Panc1 (cell line): ENCODE results near the gene RPAP3. TPM values are rescaled to one million over a fixed set of nuclear protein-coding genes. Genes with fewer than 3 reads are reported as not detected.

Experiments
- ATAC-seq: fragments of 200-7000 bp; cut with Tn5 transposase; 2 replicates; pipeline ENCODE4 v1.9.1; 2020; ENCODE audit warnings: mild to moderate bottlenecking, moderate library complexity
- BruUV-seq: library from RNA; stranded (reverse); fragments of 400-500 nt; replicated peaks from 2 replicates; lab custom pipeline; 2021; lab: Mats Ljungman, UMichigan
- CTCF ChIA-PET: fragments of 300-600 bp; sonication (Branson Sonifier 250); formaldehyde crosslinking; loops from one replicate; lab custom pipeline; 2022; ENCODE audit warnings: antibody characterized with exemption; lab: Charles Lee
- POLR2A ChIA-PET: fragments of 300-600 bp; sonication (Branson Sonifier 250); formaldehyde crosslinking; loops from one replicate; lab custom pipeline; 2022; ENCODE audit warnings: antibody characterized with exemption; lab: Charles Lee
- DNase-seq: peaks from one replicate; pipeline ENCODE4 v3.0.0-alpha.2; 2010; ENCODE audit warnings: low read depth, low spot score
- H3K27ac ChIP-seq: 2 replicates; pipeline ENCODE4 v1.5.1; 2011; ENCODE audit warnings: mild to moderate bottlenecking, low read length, inconsistent platforms
- H3K27me3 ChIP-seq: fragments of 200-500 bp; sonication (Bioruptor generic); 2 replicates; pipeline ENCODE4 v1.6.0; 2014; ENCODE audit warnings: low read length, inconsistent platforms; ENCODE audit not compliant: control insufficient read depth, insufficient read depth
- H3K36me3 ChIP-seq: fragments of 200-500 bp; sonication (Bioruptor generic); 2 replicates; pipeline ENCODE4 v1.5.1; 2014; ENCODE audit warnings: inconsistent platforms, mild to moderate bottlenecking, low read length, moderate library complexity; ENCODE audit not compliant: control insufficient read depth, insufficient read depth
- H3K4me1 ChIP-seq: 2 replicates; pipeline ENCODE4 v1.5.1; 2011; ENCODE audit warnings: inconsistent platforms, mild to moderate bottlenecking, low read length, moderate library complexity; ENCODE audit not compliant: control insufficient read depth, insufficient read depth
- H3K4me3 ChIP-seq, 2 experiments: 2 replicates each; pipeline ENCODE4 v1.5.1; 2011 to 2012; ENCODE audit warnings: low read depth in 2 of 2, low read length in 2 of 2, mild to moderate bottlenecking in 2 of 2, inconsistent platforms in 1 of 2, moderate library complexity in 1 of 2
- H3K9me3 ChIP-seq: fragments of 200-500 bp; sonication (Bioruptor generic); 2 replicates; pipeline ENCODE4 v1.5.1; 2014; ENCODE audit warnings: low read depth, mild to moderate bottlenecking, inconsistent platforms, low read length, moderate library complexity; ENCODE audit not compliant: control insufficient read depth, insufficient read depth
- CTCF ChIP-seq: fragments of 450-650 bp; IDR thresholded peaks from 2 replicates; pipeline ENCODE4 v1.5.1; 2017; ENCODE audit warnings: mild to moderate bottlenecking
- POLR2AphosphoS5 ChIP-seq: IDR thresholded peaks from 2 replicates; pipeline ENCODE4 v1.6.1; 2012; ENCODE audit warnings: mild to moderate bottlenecking, low read depth, low read length, moderate library complexity
- REST ChIP-seq, 2 experiments: IDR thresholded peaks; 2 replicates each; pipeline ENCODE4 v1.6.1; 2011 to 2012; ENCODE audit warnings: low read depth in 2 of 2, control low read depth in 1 of 2, low read length in 1 of 2, mild to moderate bottlenecking in 1 of 2, moderate library complexity in 1 of 2; ENCODE audit not compliant: insufficient read depth in 1 of 2
- SIN3A ChIP-seq: IDR thresholded peaks from 2 replicates; pipeline ENCODE4 v1.6.1; 2012; ENCODE audit warnings: low read depth, mild to moderate bottlenecking, low read length, moderate library complexity, borderline replicate concordance; ENCODE audit not compliant: insufficient read depth
- TCF7L2 ChIP-seq: IDR thresholded peaks from 2 replicates; pipeline ENCODE4 v1.6.1; 2011; ENCODE audit warnings: mild to moderate bottlenecking, low read depth, low read length, inconsistent platforms
- in situ Hi-C: cut with HindIII; loops from 2 replicates; pipeline ENCODE4 v1.10.0; 2016; ENCODE audit warnings: low sequenced_read_pairs, low pct_unique_long_range_greater_than_20kb
- intact Hi-C: fragments of 100-400 bp; cut with micrococcal nuclease; formaldehyde crosslinking; loops from one replicate; pipeline ENCODE4 v1.10.0; 2022; ENCODE audit not compliant: unreplicated experiment
- total RNA-seq: library from RNA; stranded (reverse); gene quantifications from one replicate; pipeline ENCODE4 v1.2.1, GENCODE V29; 2021; ENCODE audit not compliant: unreplicated experiment

Gene RPAP3
- total RNA-seq, 1 experiment from 2014 or later, result 47.3 TPM

- POLR2A ChIA-PET, result interaction anchor here (0.5 kb wide), 1 partner anchor 385 kb away, joined by 3 read pairs; no protein-coding TSS in a partner anchor
- Histone ChIP-seq H3K9me3 (no peaks in the 10 kb centered on the region), H3K36me3 (no peaks in the 10 kb centered on the region), H3K4me3 (no peak overlapping the region), H3K27me3 (no peaks in the 10 kb centered on the region), H3K4me1 (no peaks in the 10 kb centered on the region), H3K27ac (no peak overlapping the region)
- peak; percentile 94 for ATAC-seq
- intact Hi-C loops (loop anchor here (5.0 kb wide), 2 partner anchors 36 to 186 kb away; no protein-coding TSS in a partner anchor), in situ Hi-C loops (no loop called here)
- TF ChIP-seq REST (IDR thresholded peaks at IDR 0.05; ENCODE audit: insufficient read depth in 1 of 2, low read depth in 2 of 2, low read length in 1 of 2) (no peak), TCF7L2 (no peak), CTCF (peak; percentile 81)
- peak; percentile 35 for DNase-seq
- CTCF ChIA-PET, result interaction anchor here (0.7 to 1.3 kb wide), 4 partner anchors 10 to 126 kb away, joined by 3 to 7 read pairs (median 4); no protein-coding TSS in a partner anchor
- no TSS peak for BruUV-seq
Observed at GRCh38 chr12:47651368-47652254, 54.2 kb downstream of the RPAP3 start.

- Histone ChIP-seq H3K4me3 (no peak overlapping the region), H3K4me1 (no peaks in the 10 kb centered on the region), H3K9me3 (peaks cover 4% of the 10 kb centered on the region; the same call in 1 of the 2 replicates), H3K27ac (no peak overlapping the region), H3K27me3 (no peaks in the 10 kb centered on the region), H3K36me3 (no peaks in the 10 kb centered on the region)
- CTCF ChIA-PET, result interaction anchor here (1.3 kb wide), 1 partner anchor 127 kb away, joined by 3 read pairs; no protein-coding TSS in a partner anchor
- no peak for TF ChIP-seq CTCF
- no peak for TF ChIP-seq SIN3A
- TF ChIP-seq TCF7L2, result no peak
- no peak for TF ChIP-seq POLR2AphosphoS5
- no peak for TF ChIP-seq REST (IDR thresholded peaks at IDR 0.05; ENCODE audit: insufficient read depth in 1 of 2, low read depth in 2 of 2, low read length in 1 of 2)
- in situ Hi-C loops, result no loop called here
- DNase-seq (no peak), ATAC-seq (no peak)
- no TSS peak for BruUV-seq
- POLR2A ChIA-PET, result no interaction called here
- intact Hi-C loops, result loop anchor here (5.0 kb wide), 2 partner anchors 37 to 187 kb away; no protein-coding TSS in a partner anchor
Observed at GRCh38 chr12:47650469-47650868, 55.4 kb downstream of the RPAP3 start.
